GM23248 (cell line): ENCODE data around the gene DST. TPM values are rescaled to one million over a fixed set of nuclear protein-coding genes. Genes with fewer than 3 reads are reported as not detected.

Experiments used
- DNase-seq: peaks from one replicate; pipeline ENCODE4 v3.0.0-alpha.2; 2015
- H2AFZ ChIP-seq: fragments of 200-600 bp; sonication (generic); 2 replicates; pipeline ENCODE4 v1.6.1; 2016; ENCODE audit warnings: antibody characterized with exemption
- H3F3A ChIP-seq: fragments of 200-600 bp; sonication (generic); 2 replicates; pipeline ENCODE4 v1.6.1; 2016; ENCODE audit warnings: mild to moderate bottlenecking, antibody characterized with exemption, mixed run types; ENCODE audit not compliant: insufficient read depth
- H3K27ac ChIP-seq: fragments of 200-600 bp; sonication (generic); 2 replicates; pipeline ENCODE4 v1.5.1; 2016; ENCODE audit warnings: mild to moderate bottlenecking
- H3K27me3 ChIP-seq: fragments of 200-600 bp; sonication (generic); replicated peaks from 2 replicates; pipeline ENCODE4 v1.6.1; 2016; ENCODE audit warnings: mild to moderate bottlenecking; ENCODE audit not compliant: insufficient read depth
- H3K36me3 ChIP-seq: fragments of 200-600 bp; sonication (generic); 2 replicates; pipeline ENCODE4 v1.6.1; 2016; ENCODE audit warnings: low read depth, mild to moderate bottlenecking
- H3K4me1 ChIP-seq: fragments of 200-600 bp; sonication (generic); 2 replicates; pipeline ENCODE4 v1.6.1; 2016; ENCODE audit warnings: mild to moderate bottlenecking; ENCODE audit not compliant: insufficient read depth
- H3K4me2 ChIP-seq: fragments of 200-600 bp; sonication (generic); one replicate; pipeline ENCODE4 v1.6.1; 2016; ENCODE audit warnings: mild to moderate bottlenecking; ENCODE audit not compliant: unreplicated experiment
- H3K4me3 ChIP-seq: fragments of 200-600 bp; sonication (generic); 2 replicates; pipeline ENCODE4 v1.5.1; 2016; ENCODE audit warnings: mild to moderate bottlenecking
- H3K79me2 ChIP-seq: fragments of 200-600 bp; sonication (generic); 2 replicates; pipeline ENCODE4 v1.6.1; 2016; ENCODE audit warnings: mild to moderate bottlenecking; ENCODE audit not compliant: insufficient read depth
- H3K9ac ChIP-seq: fragments of 200-600 bp; sonication (generic); 2 replicates; pipeline ENCODE4 v1.6.1; 2016; ENCODE audit warnings: mild to moderate bottlenecking
- H3K9me2 ChIP-seq: fragments of 200-600 bp; sonication (generic); 2 replicates; pipeline ENCODE4 v1.6.1; 2016; ENCODE audit warnings: mixed run types, mild to moderate bottlenecking, moderate library complexity; ENCODE audit not compliant: insufficient read depth
- H3K9me3 ChIP-seq: fragments of 200-600 bp; sonication (generic); one replicate; pipeline ENCODE4 v1.6.1; 2017; ENCODE audit warnings: low read depth
- H4K20me1 ChIP-seq: fragments of 200-600 bp; sonication (generic); 2 replicates; pipeline ENCODE4 v1.6.0; 2016; ENCODE audit not compliant: insufficient read depth
- EZH2 ChIP-seq: fragments of 200-600 bp; sonication (generic); IDR thresholded peaks from 2 replicates; pipeline ENCODE4 v1.6.1; 2018; ENCODE audit warnings: antibody characterized with exemption, mild to moderate bottlenecking; ENCODE audit not compliant: insufficient read depth, poor library complexity, severe bottlenecking
- EZH2phosphoT487 ChIP-seq: fragments of 200-600 bp; sonication (generic); IDR thresholded peaks from 2 replicates; pipeline ENCODE4 v1.6.1; 2018; ENCODE audit warnings: antibody characterized with exemption, moderate library complexity, mild to moderate bottlenecking, low read depth; ENCODE audit not compliant: insufficient read depth
- WGBS, 2 experiments: methylation state at CpG; one replicate each; pipeline ENCODE4 v1.1.6; 2015 to 2017; ENCODE audit warnings: low lambda C conversion rate in 2 of 2, low coverage in 1 of 2; ENCODE audit errors: missing lambda C conversion rate in 2 of 2; 5-methylcytosine and 5-hydroxymethylcytosine counted together
- in situ Hi-C: fragments of 300-500 bp; cut with MboI; formaldehyde crosslinking; loops from 2 replicates; pipeline ENCODE4 v1.15.0; 2020
- polyA plus RNA-seq: library from polyadenylated mRNA; unstranded; fragments of >200 nt; fragmentation: Nextera tagmentation; extraction: Ambion mirVana; gene quantifications from 2 replicates; pipeline ENCODE4 v1.2.1, GENCODE V29; 2016
- total RNA-seq: library from RNA; depleted of rRNA; stranded (reverse); fragments of >200 nt; shearing (Covaris generic); gene quantifications from 2 replicates; pipeline ENCODE4 v1.2.3, GENCODE V29; 2014

Gene DST
- total and polyA plus RNA-seq, 2 experiments from 2014 or later, result 181 to 322 TPM

DNA sequence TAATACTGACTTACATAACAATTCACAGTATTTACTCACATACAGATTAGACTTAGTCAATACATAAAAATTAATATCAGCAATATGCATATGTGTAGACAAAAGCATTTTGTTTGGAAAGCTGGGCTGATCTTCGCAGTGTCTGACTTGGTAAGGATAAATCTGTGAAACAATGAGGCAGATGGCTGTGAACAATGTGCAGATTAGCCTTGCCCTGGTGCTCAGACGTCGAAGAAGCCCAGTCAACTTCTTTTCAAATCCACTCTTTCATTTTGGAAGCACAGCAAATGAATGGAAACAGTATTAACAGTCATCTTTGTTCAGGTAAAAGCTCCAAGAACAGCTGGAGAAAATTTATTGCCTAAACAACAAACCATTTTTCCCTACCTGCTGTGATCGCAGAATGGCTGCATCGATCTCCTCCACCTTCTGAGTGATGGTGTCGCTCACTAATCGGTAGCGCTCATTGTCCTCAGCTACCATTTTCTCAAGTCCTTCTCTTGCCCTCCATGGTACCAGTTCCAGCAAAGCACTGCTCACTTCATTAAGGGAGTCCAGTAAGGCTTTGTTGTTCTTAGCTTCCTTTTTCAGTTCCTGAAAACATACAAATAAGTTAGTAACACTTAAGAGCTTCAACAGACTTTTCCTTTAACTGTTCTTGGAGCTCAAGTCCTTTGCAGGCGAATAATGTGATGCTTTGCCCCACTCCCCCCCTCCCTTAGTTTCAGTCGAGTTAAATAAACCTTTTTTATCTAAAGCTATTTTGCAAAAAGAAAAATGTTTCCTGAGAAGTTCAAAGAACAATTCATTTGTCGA, 116.5 kb downstream of the DST start:
- Histone ChIP-seq H3K4me2 (peak overlapping the region; percentile 76), H3K36me3 (peaks cover 63% of the 10 kb centered on the region), H3K4me3 (0 out of 2 replicates have a peak overlapping the region, but pooled peaks have one; percentile 9), H2AFZ (no peak overlapping the region), H3K9me3 (no peaks in the 10 kb centered on the region), H3K9me2 (no peaks in the 10 kb centered on the region), H3K4me1 (peaks cover 77% of the 10 kb centered on the region), H3K27ac (peak overlapping the region; percentile 97), H4K20me1 (0 out of 2 replicates have a peak, but pooled peaks cover 6% of the 10 kb centered on the region), H3K27me3 (no peaks in the 10 kb centered on the region), H3F3A (peaks cover 95% of the 10 kb centered on the region), H3K9ac (peak overlapping the region; percentile 61), H3K79me2 (peaks cover 64% of the 10 kb centered on the region)
- DNase-seq, result no peak
- in situ Hi-C loops, result no loop called here
- no peak for TF ChIP-seq EZH2
- TF ChIP-seq EZH2phosphoT487, result no peak
- WGBS, 2 experiments, result 70 to 73% methylated on average over 11 of the region's 11 CpGs

DNA sequence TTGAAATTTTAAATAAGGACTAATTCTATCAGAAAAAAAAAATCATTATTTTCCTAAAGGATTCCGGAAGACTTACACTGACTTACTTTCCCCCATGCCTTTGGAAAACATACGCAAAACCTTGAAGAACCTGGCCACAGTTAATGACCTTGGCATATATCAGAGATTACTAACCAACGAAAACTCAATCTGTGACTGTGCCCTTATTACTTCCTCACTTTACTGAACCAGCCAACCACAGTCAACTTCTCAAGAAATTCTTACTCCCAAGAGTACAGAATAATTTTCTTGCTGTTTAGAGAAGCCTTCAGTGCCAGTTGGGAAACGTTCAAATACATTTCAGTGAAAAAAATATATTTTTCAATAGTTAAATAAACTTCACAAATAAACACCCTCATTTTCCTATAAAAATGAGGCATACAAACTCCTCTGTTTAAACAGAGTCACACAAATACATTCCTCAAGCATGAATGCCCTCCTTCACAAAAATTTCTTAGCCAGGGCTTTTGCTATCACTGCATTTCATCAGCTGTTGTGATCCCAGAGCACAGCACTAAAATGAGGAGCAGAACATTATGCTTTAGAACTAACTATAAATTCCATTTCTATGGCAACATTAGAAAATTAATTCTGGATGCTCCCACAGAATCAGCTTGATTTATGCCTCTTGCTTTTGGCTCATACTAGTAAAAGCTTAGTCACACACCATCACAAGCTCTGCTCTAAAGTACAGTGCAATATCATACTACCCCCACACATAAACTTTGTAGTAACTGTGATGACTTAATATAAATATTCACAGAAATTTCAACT, 117.6 kb downstream of the DST start:
- Histone ChIP-seq H3K4me2 (peak overlapping the region; percentile 76), H4K20me1 (0 out of 2 replicates have a peak, but pooled peaks cover 6% of the 10 kb centered on the region), H3K9ac (peak overlapping the region; percentile 61)

DNA sequence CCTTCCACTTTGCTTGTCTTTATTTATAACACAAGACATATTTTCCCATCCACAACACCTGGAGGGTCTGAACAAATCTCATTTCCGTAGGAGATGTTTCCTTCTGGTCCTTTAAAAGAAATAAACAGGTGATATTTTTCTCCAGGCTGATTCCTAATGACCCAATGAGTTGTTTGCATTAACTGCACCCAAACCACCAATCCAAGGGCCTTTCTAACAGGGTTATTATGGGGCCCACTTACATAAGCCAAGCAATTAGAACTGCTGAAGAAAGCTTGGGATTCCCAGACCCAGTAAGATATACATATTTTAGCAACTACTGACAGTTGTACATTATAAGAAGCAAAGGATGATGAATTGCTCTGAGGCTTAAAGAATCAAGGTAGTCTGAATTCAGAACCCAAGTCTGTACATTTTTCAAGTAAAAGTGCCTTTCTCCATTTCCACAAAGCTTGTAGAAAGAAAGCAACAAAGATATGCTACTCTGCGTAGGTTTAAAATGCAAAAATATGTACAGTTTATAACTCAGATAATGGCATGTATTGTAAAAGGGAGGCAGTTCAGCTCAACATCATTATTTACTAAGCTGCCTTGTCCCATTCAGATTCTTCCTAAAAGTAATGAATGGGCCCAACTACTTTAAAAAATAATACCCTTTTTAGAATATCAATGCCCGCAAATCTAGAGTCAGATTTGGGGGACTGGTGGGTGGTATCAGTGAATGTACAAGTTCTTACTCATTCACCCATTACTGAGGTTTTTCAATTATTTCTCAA, 120.0 kb downstream of the DST start:
- Histone ChIP-seq H3F3A (peaks cover 74% of the 10 kb centered on the region), H3K36me3 (peaks cover 57% of the 10 kb centered on the region), H3K9me2 (no peaks in the 10 kb centered on the region), H3K4me1 (peaks cover 52% of the 10 kb centered on the region), H3K9ac (no peak overlapping the region), H2AFZ (no peak overlapping the region), H3K27ac (peak overlapping the region; percentile 97), H4K20me1 (0 out of 2 replicates have a peak, but pooled peaks cover 2% of the 10 kb centered on the region), H3K9me3 (no peaks in the 10 kb centered on the region), H3K4me2 (no peak overlapping the region), H3K27me3 (no peaks in the 10 kb centered on the region), H3K4me3 (no peak overlapping the region), H3K79me2 (peaks cover 77% of the 10 kb centered on the region)
- 98 to 99% methylated on average over 3 of the region's 3 CpGs for WGBS, 2 experiments
- TF ChIP-seq EZH2phosphoT487, result no peak
- TF ChIP-seq EZH2, result no peak
- in situ Hi-C loops, result no loop called here
- DNase-seq, result no peak

More for the DNA sequence above, 117.6 kb downstream of the DST start:
- H2AFZ ChIP-seq, result no peak overlapping the region
- WGBS, 2 experiments, result 1 to 4% methylated on average over 4 of the region's 4 CpGs
- peaks cover 64% of the 10 kb centered on the region for H3K79me2 ChIP-seq
- peak; percentile 93 for DNase-seq
- H3K27ac ChIP-seq, result peak overlapping the region; percentile 97
- no peaks in the 10 kb centered on the region for H3K27me3 ChIP-seq
- H3F3A ChIP-seq, result peaks cover 90% of the 10 kb centered on the region
- H3K4me1 ChIP-seq, result peaks cover 73% of the 10 kb centered on the region
- in situ Hi-C loops, result no loop called here
- H3K36me3 ChIP-seq, result peaks cover 56% of the 10 kb centered on the region
- H3K4me3 ChIP-seq, result peak overlapping the region; percentile 40
- H3K9me3 ChIP-seq, result no peaks in the 10 kb centered on the region
- no peaks in the 10 kb centered on the region for H3K9me2 ChIP-seq
- TF ChIP-seq EZH2 (no peak), EZH2phosphoT487 (no peak)

DNA sequence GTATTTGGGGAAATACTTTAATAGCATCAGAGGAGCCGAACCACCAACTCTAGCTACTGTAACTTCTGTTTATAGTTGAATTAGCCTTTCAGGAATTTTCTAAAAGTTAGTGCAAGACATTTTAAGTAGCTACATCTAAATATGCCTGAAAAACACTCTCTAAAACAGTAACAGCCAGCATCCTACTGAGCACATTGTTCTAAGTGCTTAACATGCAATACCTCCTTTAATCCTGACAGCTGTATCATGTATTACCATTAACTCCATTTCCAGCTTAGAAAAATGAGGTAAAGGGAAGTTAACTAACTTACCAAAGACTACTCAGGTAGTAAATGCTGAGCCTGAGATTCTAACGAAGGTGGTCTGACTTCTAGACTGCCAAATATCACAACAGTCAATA, 120.7 kb downstream of the DST start:
- no peak for DNase-seq
- H3K9ac ChIP-seq, result no peak overlapping the region
- peak overlapping the region; percentile 97 for H3K27ac ChIP-seq
- H3F3A ChIP-seq, result peaks cover 67% of the 10 kb centered on the region
- peaks cover 52% of the 10 kb centered on the region for H3K36me3 ChIP-seq
- no peaks in the 10 kb centered on the region for H3K9me3 ChIP-seq
- WGBS, 2 experiments, result 74 to 87% methylated on average over 2 of the region's 2 CpGs
- peaks cover 78% of the 10 kb centered on the region for H3K79me2 ChIP-seq
- no peak overlapping the region for H3K4me3 ChIP-seq
- TF ChIP-seq EZH2phosphoT487 (no peak), EZH2 (no peak)
- no peak overlapping the region for H3K4me2 ChIP-seq
- no peak overlapping the region for H2AFZ ChIP-seq
- H3K9me2 ChIP-seq, result no peaks in the 10 kb centered on the region
- H4K20me1 ChIP-seq, result no peaks in the 10 kb centered on the region
- H3K27me3 ChIP-seq, result no peaks in the 10 kb centered on the region
- peaks cover 46% of the 10 kb centered on the region for H3K4me1 ChIP-seq
- in situ Hi-C loops, result no loop called here
